A673 (cell line): ENCODE measurements around the gene RPP38. TPM values are rescaled to one million over a fixed set of nuclear protein-coding genes. Genes with fewer than 3 reads are reported as not detected.

Experiments used
- BruUV-seq: library from RNA; stranded (reverse); fragments of 400-500 nt; replicated peaks from 2 replicates; lab custom pipeline; 2021; lab: Mats Ljungman, UMichigan
- CTCF ChIA-PET: fragments of 300-600 bp; sonication (Branson Sonifier 250); formaldehyde crosslinking; loops from one replicate; lab custom pipeline; 2022; ENCODE audit warnings: antibody characterized with exemption; lab: Charles Lee
- POLR2A ChIA-PET: fragments of 300-600 bp; sonication (Branson Sonifier 250); formaldehyde crosslinking; loops from one replicate; lab custom pipeline; 2022; ENCODE audit warnings: antibody characterized with exemption; ENCODE audit not compliant: low non-redundant PET; lab: Charles Lee
- DNase-seq: peaks from one replicate; pipeline ENCODE4 v3.0.0-alpha.2; 2015; ENCODE audit warnings: low spot score
- H3K27ac ChIP-seq: fragments of 200-600 bp; sonication (generic); 2 replicates; pipeline ENCODE4 v1.5.1; 2016; ENCODE audit warnings: mixed run types, low read depth, mild to moderate bottlenecking, mixed read lengths, antibody characterized with exemption, low read length; ENCODE audit not compliant: poor library complexity, severe bottlenecking
- H3K27me3 ChIP-seq: fragments of 200-600 bp; sonication (generic); replicated peaks from 2 replicates; pipeline ENCODE4 v1.6.1; 2017; ENCODE audit warnings: mixed run types, low read depth, mild to moderate bottlenecking, mixed read lengths, antibody characterized with exemption, low read length; ENCODE audit not compliant: insufficient read depth, poor library complexity
- H3K36me3 ChIP-seq: fragments of 200-600 bp; sonication (generic); 2 replicates; pipeline ENCODE4 v1.6.1; 2016; ENCODE audit warnings: mixed run types, mild to moderate bottlenecking, mixed read lengths, antibody characterized with exemption, low read length; ENCODE audit not compliant: insufficient read depth, poor library complexity, severe bottlenecking
- H3K4me1 ChIP-seq: fragments of 200-600 bp; sonication (generic); 2 replicates; pipeline ENCODE4 v1.6.1; 2017; ENCODE audit warnings: mixed run types, mild to moderate bottlenecking, mixed read lengths, antibody characterized with exemption, low read length; ENCODE audit not compliant: insufficient read depth, poor library complexity, severe bottlenecking
- H3K4me3 ChIP-seq: fragments of 200-600 bp; sonication (generic); 2 replicates; pipeline ENCODE4 v1.5.1; 2016; ENCODE audit warnings: low read depth, mixed run types, mild to moderate bottlenecking, mixed read lengths, low read length; ENCODE audit not compliant: poor library complexity, severe bottlenecking
- H3K9me3 ChIP-seq: fragments of 200-600 bp; sonication (generic); 2 replicates; pipeline ENCODE4 v1.6.1; 2016; ENCODE audit warnings: mixed run types, low read depth, mild to moderate bottlenecking, mixed read lengths, antibody characterized with exemption, low read length; ENCODE audit not compliant: poor library complexity, severe bottlenecking
- CTCF ChIP-seq: fragments of 300-800, 200-600 bp; sonication (generic); conservative IDR thresholded peaks from 2 replicates; pipeline ENCODE4 v1.5.1; 2017; ENCODE audit warnings: low read depth, mild to moderate bottlenecking, antibody characterized with exemption, low read length, moderate library complexity, mixed read lengths
- EZH2 ChIP-seq: fragments of 200-600 bp; sonication (generic); IDR thresholded peaks from 2 replicates; pipeline ENCODE4 v1.6.1; 2017; ENCODE audit warnings: borderline replicate concordance, low read depth, mild to moderate bottlenecking, mixed read lengths, antibody characterized with exemption, low read length; ENCODE audit not compliant: poor library complexity, severe bottlenecking
- intact Hi-C: fragments of 100-400 bp; cut with micrococcal nuclease; formaldehyde crosslinking; loops from one replicate; pipeline ENCODE4 v1.10.0; 2022; ENCODE audit not compliant: unreplicated experiment
- total RNA-seq: library from RNA; stranded (reverse); gene quantifications from 2 replicates; pipeline ENCODE4 v1.2.3, GENCODE V29; 2021

Gene RPP38
- total RNA-seq, 1 experiment from 2014 or later: 23.8 TPM

- CTCF ChIA-PET: no interaction called here
- H3K9me3 ChIP-seq: no peaks in the 10 kb centered on the region
- intact Hi-C loops: no loop called here
- H3K36me3 ChIP-seq: no peaks in the 10 kb centered on the region
- POLR2A ChIA-PET: no interaction called here
- no peaks in the 10 kb centered on the region for H3K4me1 ChIP-seq
- H3K27me3 ChIP-seq: peaks cover 10% of the 10 kb centered on the region
- DNase-seq: no peak
- no peak overlapping the region for H3K27ac ChIP-seq
- no TSS peak for BruUV-seq
- TF ChIP-seq EZH2 (no peak), CTCF (no peak)
- no peak overlapping the region for H3K4me3 ChIP-seq
These were observed 44.1 kb upstream of the RPP38 start for GRCh38 chr10:15053061-15053460.

- H3K27me3 ChIP-seq: peaks cover 10% of the 10 kb centered on the region
- no peaks in the 10 kb centered on the region for H3K36me3 ChIP-seq
- ChIA-PET POLR2A (no interaction called here), CTCF (no interaction called here)
- no peak overlapping the region for H3K27ac ChIP-seq
- no peak for DNase-seq
- H3K9me3 ChIP-seq: no peaks in the 10 kb centered on the region
- TF ChIP-seq CTCF (no peak), EZH2 (no peak)
- no TSS peak for BruUV-seq
- intact Hi-C loops: no loop called here
- H3K4me1 ChIP-seq: no peaks in the 10 kb centered on the region
- H3K4me3 ChIP-seq: no peak overlapping the region
These were observed 38.5 kb upstream of the RPP38 start for GRCh38 chr10:15058689-15059088.

- no peaks in the 10 kb centered on the region for H3K36me3 ChIP-seq
- CTCF ChIA-PET: no interaction called here
- intact Hi-C loops: no loop called here
- H3K9me3 ChIP-seq: no peaks in the 10 kb centered on the region
- BruUV-seq: no TSS peak
- H3K4me1 ChIP-seq: no peaks in the 10 kb centered on the region
- peaks cover 10% of the 10 kb centered on the region for H3K27me3 ChIP-seq
- POLR2A ChIA-PET: no interaction called here
- TF ChIP-seq EZH2: no peak
- no peak for TF ChIP-seq CTCF
- DNase-seq: no peak
- no peak overlapping the region for H3K27ac ChIP-seq
- H3K4me3 ChIP-seq: no peak overlapping the region
These were observed 37.2 kb upstream of the RPP38 start for GRCh38 chr10:15059914-15060313.
